A673 (cell line): ENCODE measurements around the gene ABCG1. TPM values are rescaled to one million over a fixed set of nuclear protein-coding genes. Genes with fewer than 3 reads are reported as not detected.

Experiments used
- BruUV-seq: library from RNA; stranded (reverse); fragments of 400-500 nt; replicated peaks from 2 replicates; lab custom pipeline; 2021; lab: Mats Ljungman, UMichigan
- CTCF ChIA-PET: fragments of 300-600 bp; sonication (Branson Sonifier 250); formaldehyde crosslinking; loops from one replicate; lab custom pipeline; 2022; ENCODE audit warnings: antibody characterized with exemption; lab: Charles Lee
- POLR2A ChIA-PET: fragments of 300-600 bp; sonication (Branson Sonifier 250); formaldehyde crosslinking; loops from one replicate; lab custom pipeline; 2022; ENCODE audit warnings: antibody characterized with exemption; ENCODE audit not compliant: low non-redundant PET; lab: Charles Lee
- DNase-seq: peaks from one replicate; pipeline ENCODE4 v3.0.0-alpha.2; 2015; ENCODE audit warnings: low spot score
- H3K27ac ChIP-seq: fragments of 200-600 bp; sonication (generic); 2 replicates; pipeline ENCODE4 v1.5.1; 2016; ENCODE audit warnings: mixed run types, low read depth, mild to moderate bottlenecking, mixed read lengths, antibody characterized with exemption, low read length; ENCODE audit not compliant: poor library complexity, severe bottlenecking
- H3K27me3 ChIP-seq: fragments of 200-600 bp; sonication (generic); replicated peaks from 2 replicates; pipeline ENCODE4 v1.6.1; 2017; ENCODE audit warnings: mixed run types, low read depth, mild to moderate bottlenecking, mixed read lengths, antibody characterized with exemption, low read length; ENCODE audit not compliant: insufficient read depth, poor library complexity
- H3K36me3 ChIP-seq: fragments of 200-600 bp; sonication (generic); 2 replicates; pipeline ENCODE4 v1.6.1; 2016; ENCODE audit warnings: mixed run types, mild to moderate bottlenecking, mixed read lengths, antibody characterized with exemption, low read length; ENCODE audit not compliant: insufficient read depth, poor library complexity, severe bottlenecking
- H3K4me1 ChIP-seq: fragments of 200-600 bp; sonication (generic); 2 replicates; pipeline ENCODE4 v1.6.1; 2017; ENCODE audit warnings: mixed run types, mild to moderate bottlenecking, mixed read lengths, antibody characterized with exemption, low read length; ENCODE audit not compliant: insufficient read depth, poor library complexity, severe bottlenecking
- H3K4me3 ChIP-seq: fragments of 200-600 bp; sonication (generic); 2 replicates; pipeline ENCODE4 v1.5.1; 2016; ENCODE audit warnings: low read depth, mixed run types, mild to moderate bottlenecking, mixed read lengths, low read length; ENCODE audit not compliant: poor library complexity, severe bottlenecking
- H3K9me3 ChIP-seq: fragments of 200-600 bp; sonication (generic); 2 replicates; pipeline ENCODE4 v1.6.1; 2016; ENCODE audit warnings: mixed run types, low read depth, mild to moderate bottlenecking, mixed read lengths, antibody characterized with exemption, low read length; ENCODE audit not compliant: poor library complexity, severe bottlenecking
- CTCF ChIP-seq: fragments of 300-800, 200-600 bp; sonication (generic); conservative IDR thresholded peaks from 2 replicates; pipeline ENCODE4 v1.5.1; 2017; ENCODE audit warnings: low read depth, mild to moderate bottlenecking, antibody characterized with exemption, low read length, moderate library complexity, mixed read lengths
- EZH2 ChIP-seq: fragments of 200-600 bp; sonication (generic); IDR thresholded peaks from 2 replicates; pipeline ENCODE4 v1.6.1; 2017; ENCODE audit warnings: borderline replicate concordance, low read depth, mild to moderate bottlenecking, mixed read lengths, antibody characterized with exemption, low read length; ENCODE audit not compliant: poor library complexity, severe bottlenecking
- intact Hi-C: fragments of 100-400 bp; cut with micrococcal nuclease; formaldehyde crosslinking; loops from one replicate; pipeline ENCODE4 v1.10.0; 2022; ENCODE audit not compliant: unreplicated experiment
- total RNA-seq: library from RNA; stranded (reverse); gene quantifications from 2 replicates; pipeline ENCODE4 v1.2.3, GENCODE V29; 2021

Gene ABCG1
- total RNA-seq, 1 experiment from 2014 or later: 3.4 TPM

GRCh38 chr21:42281181-42281680 lies 62.3 kb downstream of the ABCG1 start:
- intact Hi-C loops: no loop called here
- CTCF ChIA-PET: no interaction called here

GRCh38 chr21:42282021-42282420 lies 63.1 kb downstream of the ABCG1 start:
- H3K4me1 ChIP-seq: no peaks in the 10 kb centered on the region
- H3K4me3 ChIP-seq: no peak overlapping the region
- TF ChIP-seq EZH2 (no peak), CTCF (no peak)
- no peaks in the 10 kb centered on the region for H3K9me3 ChIP-seq
- BruUV-seq: no TSS peak
- DNase-seq: no peak
- no peaks in the 10 kb centered on the region for H3K27me3 ChIP-seq
- ChIA-PET POLR2A (no interaction called here), CTCF (no interaction called here)
- intact Hi-C loops: no loop called here
- H3K27ac ChIP-seq: no peak overlapping the region
- no peaks in the 10 kb centered on the region for H3K36me3 ChIP-seq

More at GRCh38 chr21:42281181-42281680, 62.3 kb downstream of the ABCG1 start:
- Histone ChIP-seq H3K27me3 (no peaks in the 10 kb centered on the region), H3K4me3 (no peak overlapping the region), H3K27ac (no peak overlapping the region), H3K36me3 (no peaks in the 10 kb centered on the region), H3K4me1 (no peaks in the 10 kb centered on the region), H3K9me3 (no peaks in the 10 kb centered on the region)
- no peak for TF ChIP-seq EZH2
- no peak for TF ChIP-seq CTCF
- BruUV-seq: no TSS peak
- POLR2A ChIA-PET: no interaction called here
- no peak for DNase-seq

GRCh38 chr21:42282715-42283114 lies 63.8 kb downstream of the ABCG1 start:
- no peak for TF ChIP-seq EZH2
- TF ChIP-seq CTCF: no peak
- no peaks in the 10 kb centered on the region for H3K9me3 ChIP-seq
- ChIA-PET POLR2A (interaction anchor here (0.6 kb wide), 1 partner anchor 689 kb away, joined by 3 read pairs; no protein-coding TSS in a partner anchor), CTCF (no interaction called here)
- BruUV-seq: no TSS peak
- DNase-seq: no peak
- intact Hi-C loops: no loop called here
- no peaks in the 10 kb centered on the region for H3K4me1 ChIP-seq
- no peaks in the 10 kb centered on the region for H3K36me3 ChIP-seq
- no peak overlapping the region for H3K4me3 ChIP-seq
- no peaks in the 10 kb centered on the region for H3K27me3 ChIP-seq
- H3K27ac ChIP-seq: no peak overlapping the region
